HPDE6-E6E7 (cell line): Measurements from ENCODE around the gene CCDC117.
"Not testable (repeated sequence)": the region's sequence is repeated elsewhere in the genome, so short reads cannot be mapped to it uniquely, and the experiment has no call there.

Source experiments
- DNase-seq: peaks from one replicate; pipeline ENCODE4 v3.0.0; 2011; ENCODE audit warnings: missing footprints; ENCODE audit errors: extremely low spot score

The CCDC117 gene

DNA sequence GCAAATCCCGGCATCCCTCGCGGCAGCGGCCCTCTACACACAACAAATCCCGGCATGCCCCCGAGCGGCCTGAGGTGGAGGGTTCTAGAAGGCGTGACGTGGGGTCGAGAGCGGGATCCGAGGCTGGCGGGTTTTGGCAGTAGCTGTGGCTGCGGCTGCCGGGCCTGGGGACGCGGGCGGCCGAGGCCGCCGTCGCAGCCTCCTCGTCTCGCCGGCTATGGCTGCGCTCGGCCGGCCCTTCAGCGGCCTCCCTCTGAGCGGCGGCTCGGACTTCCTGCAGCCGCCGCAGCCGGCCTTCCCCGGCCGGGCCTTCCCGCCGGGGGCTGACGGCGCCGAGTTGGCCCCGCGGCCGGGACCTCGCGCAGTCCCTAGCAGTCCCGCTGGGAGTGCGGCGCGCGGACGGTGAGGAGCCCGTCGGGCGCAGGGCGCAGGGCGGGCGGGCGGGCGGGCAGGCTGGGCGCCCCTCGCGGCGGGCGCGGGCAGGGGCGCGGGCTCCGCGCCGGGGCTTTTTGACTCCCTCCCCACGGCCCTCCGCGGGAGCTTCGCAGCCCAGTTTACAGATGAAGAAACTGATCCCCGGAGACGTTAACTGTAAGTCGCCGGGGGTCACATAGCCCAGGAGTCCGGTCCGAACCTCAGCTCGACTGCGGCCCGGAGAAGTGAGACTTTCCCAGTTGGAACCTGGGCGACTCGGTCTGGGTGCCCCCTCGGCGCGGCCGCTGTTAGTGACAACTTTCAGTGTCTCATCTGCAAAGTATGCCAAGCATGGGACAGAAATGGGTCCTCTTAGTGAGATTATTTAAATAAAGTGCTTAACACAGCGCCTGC lies at the start of gene CCDC117:
Gene CCDC117, plus strand, starts transcription at position 63 of the 828 bp plus-strand sequence. Its CDS starts 155 bp downstream, at position 218.
- peak; percentile 94 for DNase-seq

GRCh38 chr22:28728002-28728401 lies 44.5 kb upstream of the CCDC117 start:
- no peak for DNase-seq

- DNase-seq: no peak
These were observed 43.7 kb upstream of the CCDC117 start for GRCh38 chr22:28728621-28729313.

GRCh38 chr22:28730179-28730578 lies 42.3 kb upstream of the CCDC117 start:
- DNase-seq: no peak

DNA sequence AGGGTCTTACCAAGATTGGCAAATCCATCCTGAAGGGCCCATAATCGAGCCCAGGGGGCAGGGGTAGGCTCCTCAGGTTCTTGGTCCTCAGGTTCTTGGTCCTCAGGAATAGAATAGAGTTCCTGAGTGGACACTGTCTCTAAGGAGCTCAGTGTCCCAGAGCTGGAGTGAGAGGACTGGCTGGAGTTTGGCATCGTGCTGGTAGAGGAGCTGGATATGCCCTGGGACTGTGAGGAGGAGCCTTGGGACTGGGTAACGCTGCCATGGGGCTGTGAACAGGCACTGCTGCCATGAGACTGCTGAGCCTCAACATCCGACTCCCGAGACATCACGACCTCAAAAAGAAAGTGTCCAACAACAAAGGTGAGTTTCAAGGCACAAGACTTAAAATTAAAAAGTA lies 38.1 kb upstream of the CCDC117 start:
- no peak for DNase-seq

- no peak for DNase-seq
These were observed 36.0 kb upstream of the CCDC117 start for GRCh38 chr22:28736301-28737155.

- no peak for DNase-seq
These were observed 34.8 kb upstream of the CCDC117 start for GRCh38 chr22:28737701-28738100.

DNA sequence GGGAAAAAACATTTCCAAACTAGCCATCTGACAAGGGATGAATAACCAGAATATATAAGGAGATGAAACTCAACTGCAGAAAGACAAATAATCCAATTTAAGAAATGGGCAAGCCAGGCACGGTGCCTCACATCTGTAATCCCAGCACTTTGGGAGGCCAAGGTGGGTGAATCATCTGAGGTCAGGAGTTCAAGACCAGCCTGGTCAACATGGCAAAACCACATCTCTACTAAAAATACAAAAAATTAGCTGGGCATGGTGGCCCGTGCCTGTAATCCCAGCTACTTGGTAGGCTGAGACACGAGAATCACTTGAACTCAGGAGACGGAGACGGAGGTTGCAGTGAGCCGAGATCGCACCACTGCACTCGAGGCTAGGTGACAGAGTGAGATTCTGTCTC lies 33.6 kb upstream of the CCDC117 start:
- not testable (repeated sequence) for DNase-seq

DNA sequence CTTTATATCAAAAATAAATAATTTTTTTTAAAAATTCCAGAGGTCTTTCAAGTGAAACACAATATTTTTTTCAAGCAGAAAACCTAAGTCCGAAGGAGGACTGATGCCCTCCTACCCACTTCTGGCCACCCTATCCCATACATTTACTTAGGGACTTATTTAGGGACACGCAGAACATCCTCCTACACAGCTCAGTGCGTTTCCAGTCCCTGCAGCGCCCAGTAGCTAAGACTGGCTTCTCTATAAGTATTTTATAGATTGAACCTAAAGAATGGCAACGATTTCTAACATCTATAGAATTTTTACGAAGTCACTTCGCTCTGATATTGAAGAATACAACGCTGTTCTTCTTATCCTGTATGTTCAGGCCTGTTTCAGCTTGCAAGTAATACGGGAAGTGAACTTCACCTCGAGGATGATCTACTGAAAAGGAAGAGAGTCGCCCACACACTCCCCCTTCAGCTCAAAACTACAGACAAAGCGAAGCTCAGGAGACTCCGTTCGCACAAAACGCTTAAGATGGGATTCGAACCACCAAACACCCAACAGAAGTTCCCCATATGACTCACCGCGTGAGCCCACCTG lies 31.2 kb upstream of the CCDC117 start:
- DNase-seq: peak; percentile 0

DNA sequence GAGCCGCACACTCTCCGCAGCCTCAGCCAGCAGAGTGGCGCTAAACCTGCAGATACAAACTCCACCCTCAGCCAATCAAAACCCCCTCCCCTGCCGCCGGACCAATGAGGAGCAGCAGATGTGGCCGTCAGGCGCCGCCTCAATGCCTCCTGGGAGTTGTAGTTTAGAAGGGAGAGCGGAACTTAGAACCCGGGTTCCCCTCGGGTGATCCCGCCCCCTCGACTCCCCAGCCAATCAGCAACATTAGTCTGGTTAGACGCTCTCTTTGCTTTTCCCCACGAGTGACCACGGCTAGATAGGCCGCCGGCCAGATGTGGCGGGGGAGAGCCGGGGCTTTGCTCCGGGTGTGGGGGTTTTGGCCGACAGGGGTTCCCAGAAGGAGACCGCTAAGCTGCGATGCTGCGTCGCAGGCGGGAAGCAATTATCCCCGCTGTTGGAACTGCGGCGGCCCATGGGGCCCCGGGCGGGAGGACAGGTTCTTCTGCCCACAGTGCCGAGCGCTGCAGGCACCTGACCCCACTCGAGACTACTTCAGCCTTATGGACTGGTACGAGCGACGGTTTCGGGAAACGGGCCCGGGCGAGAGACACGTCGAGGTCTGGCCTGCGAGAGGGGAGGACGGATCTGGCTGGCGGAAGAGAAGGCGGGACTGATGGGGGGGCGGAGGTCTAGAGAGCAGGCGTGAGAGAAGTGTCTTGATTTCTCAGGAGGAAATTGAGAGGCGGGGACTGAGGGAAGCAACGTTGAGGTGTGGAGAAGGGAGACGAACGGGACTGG lies 30.5 kb upstream of the CCDC117 start, which contains the start of the genes CHEK2 and HSCB:
Gene CHEK2, minus strand, starts transcription at position 36 of the 777 bp plus-strand sequence. CDS start 7,099 bp downstream, outside the sequence.
Gene HSCB, plus strand, starts transcription at position 255 of the 777 bp plus-strand sequence. Its CDS starts 57 bp downstream, at position 312.
- DNase-seq: peak; percentile 97

- peak; percentile 2 for DNase-seq
These were observed 29.9 kb upstream of the CCDC117 start for GRCh38 chr22:28742562-28742962.

DNA sequence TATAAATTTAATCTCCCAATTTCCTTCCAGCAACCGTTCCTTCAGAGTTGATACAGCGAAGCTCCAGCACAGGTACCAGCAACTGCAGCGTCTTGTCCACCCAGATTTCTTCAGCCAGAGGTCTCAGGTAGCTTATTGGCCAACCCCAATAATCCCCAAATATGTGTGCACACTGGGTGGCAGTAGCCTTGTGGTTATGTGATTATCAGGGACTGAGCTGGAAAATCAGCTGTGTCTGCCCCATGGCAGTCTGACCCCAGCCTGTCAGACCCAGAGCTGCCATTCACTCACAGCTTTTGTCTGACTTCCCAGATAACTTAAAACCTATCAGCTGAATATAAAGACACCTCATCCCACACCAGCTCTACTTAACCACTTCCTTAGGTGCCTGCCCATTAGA lies 28.6 kb upstream of the CCDC117 start:
- no peak for DNase-seq

DNA sequence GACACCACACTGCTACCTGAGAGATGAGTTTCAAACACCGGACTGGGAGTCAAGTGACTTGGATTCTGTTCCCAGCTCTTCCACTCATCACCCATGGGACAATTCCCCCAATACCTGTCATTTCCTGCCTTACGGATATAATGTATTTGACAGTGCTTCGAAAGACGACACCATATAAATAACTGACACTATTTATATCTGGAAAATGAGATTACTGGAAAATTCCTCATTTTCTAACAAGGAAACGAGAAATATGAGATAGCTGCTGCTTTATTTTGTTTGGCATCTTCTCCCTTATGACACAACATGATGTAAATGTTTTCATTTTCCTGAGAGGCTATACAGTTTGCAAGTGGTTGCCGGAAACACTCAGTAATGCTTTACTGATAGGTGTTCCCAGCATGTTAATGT lies 22.0 kb upstream of the CCDC117 start:
- no peak for DNase-seq

GRCh38 chr22:28754512-28754911 lies 18.0 kb upstream of the CCDC117 start:
- DNase-seq: not testable (repeated sequence)

GRCh38 chr22:28759861-28760560 lies 12.5 kb upstream of the CCDC117 start:
- DNase-seq: no peak

DNA sequence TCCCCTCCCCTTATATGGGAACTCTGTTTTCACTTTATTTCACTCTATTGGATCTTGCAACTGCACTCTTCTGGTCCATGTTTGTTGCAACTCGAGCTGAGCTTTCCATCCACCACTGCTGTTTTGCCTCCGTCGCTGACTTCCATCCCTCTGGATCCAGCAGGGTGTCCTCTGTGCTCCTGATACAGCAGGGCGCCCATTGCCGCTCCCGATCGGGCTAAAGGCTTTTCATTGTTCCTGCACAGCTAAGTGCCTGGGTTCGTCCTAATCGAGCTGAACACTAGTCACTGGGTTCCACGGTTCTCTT lies 11.1 kb upstream of the CCDC117 start:
- no peak for DNase-seq

DNA sequence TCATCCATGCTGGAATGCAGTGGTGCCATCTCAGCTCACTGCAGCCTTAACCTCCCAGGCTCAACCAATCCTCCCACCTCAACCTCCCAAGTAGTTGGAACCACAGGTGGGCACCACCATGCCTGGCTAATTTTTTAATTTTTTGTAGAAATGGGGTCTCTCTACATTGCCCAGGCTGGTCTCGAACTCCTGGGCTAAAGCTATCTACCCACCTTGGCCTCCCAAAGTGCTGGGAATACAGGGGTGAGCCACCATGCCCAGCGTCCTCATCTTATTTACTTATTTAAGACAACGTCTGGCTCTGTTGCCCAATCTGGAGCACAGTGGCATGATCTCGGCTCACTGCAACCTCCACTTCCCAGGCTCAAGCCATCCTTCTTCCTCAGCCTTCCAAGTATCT lies 10.5 kb upstream of the CCDC117 start:
- not testable (repeated sequence) for DNase-seq

DNA sequence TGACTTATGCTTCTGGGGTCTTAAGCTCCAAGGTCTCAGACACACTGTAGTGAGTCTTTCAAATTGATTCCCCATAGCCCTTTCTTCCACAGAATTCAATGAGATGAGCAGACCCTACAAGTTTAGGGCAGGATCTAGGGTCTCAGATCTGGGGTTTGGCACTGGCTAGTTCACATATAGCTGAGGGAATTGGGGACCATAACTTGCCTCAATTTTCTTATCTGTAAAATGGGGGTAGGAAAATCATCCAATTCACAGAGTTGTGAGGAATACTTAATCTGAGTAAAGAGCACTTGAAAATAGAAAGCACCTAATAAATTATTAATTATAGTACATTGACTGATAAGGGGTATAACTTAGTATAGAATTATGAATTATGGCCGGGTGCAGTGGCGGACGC lies 5.9 kb upstream of the CCDC117 start:
- DNase-seq: no peak

GRCh38 chr22:28768701-28769393 lies 3.6 kb upstream of the CCDC117 start:
- DNase-seq: no peak
